ENCODE measurements around the gene COBL.
"Not testable (repeated sequence)": the region's sequence is repeated elsewhere in the genome, so short reads cannot be mapped to it uniquely, and the experiment has no call there.

Gene COBL

GRCh38 chr7:51219261-51219988, 97.2 kb downstream of the COBL start:
- in situ Hi-C loops (cut with HindIII; ENCODE audit: low sequenced_read_pairs): no loop called here

GRCh38 chr7:51217804-51218203, 98.8 kb downstream of the COBL start:
- in situ Hi-C loops (cut with HindIII; ENCODE audit: low sequenced_read_pairs): no loop called here

GRCh38 chr7:51214098-51214497, 102.5 kb downstream of the COBL start:
- in situ Hi-C loops (cut with HindIII; ENCODE audit: low sequenced_read_pairs): no loop called here

GRCh38 chr7:51213618-51214017, 103.0 kb downstream of the COBL start:
- in situ Hi-C loops (cut with HindIII; ENCODE audit: low sequenced_read_pairs): no loop called here

GRCh38 chr7:51210766-51211165, 105.8 kb downstream of the COBL start:
- in situ Hi-C loops (cut with HindIII; ENCODE audit: low sequenced_read_pairs): no loop called here

GRCh38 chr7:51209426-51209825, 107.2 kb downstream of the COBL start:
- in situ Hi-C loops (cut with HindIII; ENCODE audit: low sequenced_read_pairs): no loop called here

- in situ Hi-C loops (cut with HindIII; ENCODE audit: low sequenced_read_pairs): not testable (repeated sequence)
These were observed 108.5 kb downstream of the COBL start for GRCh38 chr7:51208125-51208524.

- in situ Hi-C loops (cut with HindIII; ENCODE audit: low sequenced_read_pairs): no loop called here
These were observed 118.0 kb downstream of the COBL start for GRCh38 chr7:51198654-51199053.

GRCh38 chr7:51190969-51191368, 125.6 kb downstream of the COBL start:
- in situ Hi-C loops (cut with HindIII; ENCODE audit: low sequenced_read_pairs): no loop called here

GRCh38 chr7:51189777-51190176, 126.8 kb downstream of the COBL start:
- in situ Hi-C loops (cut with HindIII; ENCODE audit: low sequenced_read_pairs): no loop called here

- in situ Hi-C loops (cut with HindIII; ENCODE audit: low sequenced_read_pairs): no loop called here
These were observed 127.6 kb downstream of the COBL start for GRCh38 chr7:51188987-51189386.

GRCh38 chr7:51187941-51188340, 128.7 kb downstream of the COBL start:
- in situ Hi-C loops (cut with HindIII; ENCODE audit: low sequenced_read_pairs): no loop called here

GRCh38 chr7:51186531-51186930, 130.1 kb downstream of the COBL start:
- in situ Hi-C loops (cut with HindIII; ENCODE audit: low sequenced_read_pairs): no loop called here

- in situ Hi-C loops (cut with HindIII; ENCODE audit: low sequenced_read_pairs): no loop called here
These were observed 133.9 kb downstream of the COBL start for GRCh38 chr7:51182636-51183166.

GRCh38 chr7:51180092-51180491, 136.5 kb downstream of the COBL start:
- in situ Hi-C loops (cut with HindIII; ENCODE audit: low sequenced_read_pairs): no loop called here

- in situ Hi-C loops (cut with HindIII; ENCODE audit: low sequenced_read_pairs): no loop called here
These were observed 140.6 kb downstream of the COBL start for GRCh38 chr7:51175992-51176388.

GRCh38 chr7:51175316-51175991, 141.2 kb downstream of the COBL start:
- in situ Hi-C loops (cut with HindIII; ENCODE audit: low sequenced_read_pairs): no loop called here

GRCh38 chr7:51165337-51165736, 151.3 kb downstream of the COBL start:
- in situ Hi-C loops (cut with HindIII; ENCODE audit: low sequenced_read_pairs): no loop called here

- in situ Hi-C loops (cut with HindIII; ENCODE audit: low sequenced_read_pairs): no loop called here
These were observed 153.8 kb downstream of the COBL start for GRCh38 chr7:51162724-51163329.

- in situ Hi-C loops (cut with HindIII; ENCODE audit: low sequenced_read_pairs): no loop called here
These were observed 154.7 kb downstream of the COBL start for GRCh38 chr7:51161937-51162336.

- in situ Hi-C loops (cut with HindIII; ENCODE audit: low sequenced_read_pairs): no loop called here
These were observed 155.5 kb downstream of the COBL start for GRCh38 chr7:51160990-51161615.
